Suppressor macrophage treated with lipopolysaccharide for 4 hours (primary cell): ENCODE results near the gene MEGF11.
"Not testable (repeated sequence)": the region's sequence is repeated elsewhere in the genome, so short reads cannot be mapped to it uniquely, and the experiment has no call there.

Experiments
- DNase-seq: peaks from one replicate; pipeline ENCODE4 v3.0.0-alpha.2; 2020

MEGF11 gene

GRCh38 chr15:66021496-66022162 lies 231.9 kb downstream of the MEGF11 start:
- no peak for DNase-seq

GRCh38 chr15:66019826-66020398 lies 233.6 kb downstream of the MEGF11 start:
- DNase-seq: no peak

DNA sequence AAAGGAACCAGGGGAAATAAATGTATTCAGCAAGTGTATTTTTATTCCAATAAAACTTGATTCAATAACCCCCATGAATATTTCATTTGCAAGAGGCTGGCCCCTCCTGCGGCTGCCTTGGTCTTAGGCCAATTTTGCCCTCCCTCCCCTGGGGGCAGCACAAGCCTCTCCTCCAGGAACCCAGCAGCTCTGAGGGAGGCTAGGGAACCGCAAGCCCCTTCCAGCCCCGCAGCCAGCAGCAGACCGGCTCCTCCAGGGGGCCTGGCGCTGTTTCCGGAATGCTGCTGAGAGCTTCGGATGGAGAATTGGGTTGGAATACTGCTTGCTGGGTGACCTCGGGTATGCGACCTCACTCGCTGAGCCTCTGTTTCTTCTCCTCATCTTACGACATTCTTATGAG lies 234.2 kb downstream of the MEGF11 start:
- no peak for DNase-seq

- DNase-seq: no peak
Observed at GRCh38 chr15:66018488-66018797, 235.1 kb downstream of the MEGF11 start.

GRCh38 chr15:66017792-66018487 lies 235.6 kb downstream of the MEGF11 start:
- DNase-seq: no peak

DNA sequence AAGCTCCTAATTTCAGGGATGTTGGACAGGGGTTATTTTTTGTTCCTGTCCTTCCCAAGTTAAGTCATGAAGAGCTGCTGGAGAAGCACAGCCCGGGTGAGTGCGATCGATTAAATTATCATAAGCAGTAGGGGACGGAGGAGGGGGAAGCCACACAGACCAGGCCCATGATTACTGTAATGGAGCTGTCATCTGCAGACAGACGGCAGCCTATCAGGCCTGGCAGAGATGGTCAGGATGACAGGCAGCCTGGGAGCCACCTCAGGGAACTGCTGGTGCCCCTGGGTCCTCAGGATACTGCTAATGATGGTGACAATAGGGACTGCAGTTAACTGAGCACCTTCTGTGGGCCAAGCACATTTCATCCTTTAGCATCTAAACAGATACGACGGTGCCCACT lies 236.6 kb downstream of the MEGF11 start:
- DNase-seq: no peak

DNA sequence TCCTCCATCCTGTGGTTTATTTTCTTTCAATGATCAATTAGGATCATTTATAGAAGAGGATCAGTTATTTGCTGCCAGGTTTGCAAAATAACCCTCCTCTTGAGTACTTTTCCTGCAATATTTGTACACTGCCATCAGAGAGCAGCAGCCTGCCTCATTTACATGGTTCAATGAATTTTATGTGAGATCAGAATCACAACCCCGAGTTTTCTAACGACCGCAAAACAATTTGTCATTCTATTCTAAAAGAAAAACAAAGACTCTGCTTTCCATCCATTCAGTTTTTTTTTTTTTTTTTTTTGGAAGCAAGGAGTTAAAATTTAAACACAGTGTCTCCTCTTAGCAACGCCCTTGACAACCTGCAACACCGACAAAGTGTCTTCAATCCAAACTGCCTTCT lies 237.4 kb downstream of the MEGF11 start:
- DNase-seq: no peak

DNA sequence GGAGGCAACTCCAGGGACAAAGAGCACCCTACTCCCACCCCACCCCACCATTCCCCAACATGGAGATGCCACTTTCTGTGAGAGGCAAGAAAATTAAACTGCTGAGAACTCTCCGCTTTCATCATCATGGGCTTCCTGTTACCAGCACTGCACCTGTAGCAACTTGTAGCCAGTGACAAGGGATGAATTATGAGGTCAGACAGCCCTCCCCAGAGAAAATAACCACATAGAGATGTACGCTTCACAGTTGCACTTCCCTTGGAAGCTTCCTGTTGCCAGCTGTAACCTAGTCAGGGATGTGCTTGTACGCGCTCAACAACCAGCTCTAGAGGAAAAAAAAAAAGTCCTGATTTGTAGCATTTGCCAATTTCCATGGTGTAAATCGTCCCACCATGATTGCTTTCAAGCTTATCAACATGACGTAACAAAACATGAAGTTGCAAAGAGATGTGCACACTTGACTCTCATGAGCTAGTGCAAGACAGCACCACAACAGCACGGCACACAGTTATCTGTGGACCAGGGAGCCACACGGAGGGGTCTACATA lies 238.8 kb downstream of the MEGF11 start:
- no peak for DNase-seq

DNA sequence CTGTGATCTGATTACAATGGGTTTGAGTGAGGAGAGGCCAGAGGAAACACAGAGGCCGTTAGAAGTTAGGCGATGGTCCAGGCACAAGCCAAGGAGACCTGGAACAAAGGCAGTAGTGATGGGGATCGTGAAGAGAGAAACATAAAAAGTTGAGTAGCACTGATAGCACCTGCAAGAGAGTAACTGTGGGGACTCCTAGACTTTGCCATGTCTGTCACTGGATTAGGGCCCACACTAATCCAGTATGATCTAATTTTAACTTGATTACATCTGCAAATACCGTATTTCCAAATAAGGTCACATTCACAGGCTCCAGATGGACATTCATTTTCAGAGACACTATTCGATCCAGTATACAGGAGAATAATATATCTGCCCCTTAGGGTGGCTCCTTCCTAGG lies 239.5 kb downstream of the MEGF11 start:
- no peak for DNase-seq

DNA sequence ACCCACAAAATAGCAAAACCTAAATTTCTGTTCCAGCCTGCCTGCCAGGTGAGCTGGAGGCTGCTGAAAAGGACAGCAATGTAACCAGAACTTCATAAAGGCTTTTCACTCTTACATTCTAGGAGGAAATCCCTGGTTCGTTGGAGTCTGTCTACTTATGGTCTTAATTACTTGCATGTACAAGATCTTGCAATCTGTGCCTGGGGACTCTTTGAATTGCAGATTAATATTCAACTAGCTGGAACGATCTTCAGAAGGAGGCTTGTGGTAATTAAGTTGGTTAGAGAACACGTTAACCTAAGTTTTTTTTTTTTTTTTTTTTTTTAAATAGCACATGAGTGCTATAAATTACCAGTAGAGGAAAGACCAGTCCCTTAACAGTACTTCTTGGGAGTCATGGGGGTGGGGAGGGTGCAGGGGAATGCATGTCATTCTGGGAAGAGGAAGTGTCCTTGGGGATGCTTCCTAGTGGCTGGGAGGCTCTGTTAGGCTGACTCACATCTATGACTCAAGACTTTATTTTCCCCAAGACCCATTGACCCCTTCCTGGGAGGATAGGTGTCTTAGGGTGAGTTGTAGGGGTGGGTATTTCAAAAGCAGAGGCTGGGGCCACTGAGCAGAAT lies 244.5 kb downstream of the MEGF11 start:
- DNase-seq: peak; percentile 70

- DNase-seq: peak; percentile 23
Observed at GRCh38 chr15:66007663-66008262, 245.8 kb downstream of the MEGF11 start.

- DNase-seq: no peak
Observed at GRCh38 chr15:66006986-66007385, 246.6 kb downstream of the MEGF11 start.

DNA sequence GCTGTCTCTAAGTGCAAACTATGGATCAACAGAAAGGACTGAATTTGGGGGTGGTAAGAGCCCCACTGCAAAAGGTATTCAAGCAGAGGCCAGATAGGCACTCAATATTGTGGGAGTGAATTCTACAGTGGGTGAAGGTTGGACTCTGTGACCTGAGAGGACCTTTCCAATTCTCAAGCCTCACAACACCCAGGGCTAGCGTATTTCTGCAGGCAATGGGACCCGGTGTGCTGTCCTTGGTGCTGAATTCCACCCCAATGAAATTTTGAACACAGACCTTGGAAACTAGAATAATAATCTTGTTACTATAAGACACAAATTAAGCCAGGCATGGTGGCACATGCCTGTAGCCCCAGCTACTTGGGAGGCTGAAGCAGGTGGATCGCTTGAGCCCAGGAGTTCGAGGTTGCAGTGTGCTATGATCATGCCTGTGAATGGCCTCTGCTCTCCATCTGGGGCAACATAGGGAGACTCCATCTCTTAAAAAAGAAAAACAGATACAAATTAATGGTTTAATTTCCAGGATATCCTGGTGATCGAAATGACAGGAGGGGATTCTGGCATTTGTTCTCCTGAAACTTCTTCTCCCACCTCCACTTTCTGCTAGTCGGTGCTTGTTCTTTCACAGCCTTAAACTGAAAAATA lies 248.8 kb downstream of the MEGF11 start:
- peak; percentile 14 for DNase-seq

DNA sequence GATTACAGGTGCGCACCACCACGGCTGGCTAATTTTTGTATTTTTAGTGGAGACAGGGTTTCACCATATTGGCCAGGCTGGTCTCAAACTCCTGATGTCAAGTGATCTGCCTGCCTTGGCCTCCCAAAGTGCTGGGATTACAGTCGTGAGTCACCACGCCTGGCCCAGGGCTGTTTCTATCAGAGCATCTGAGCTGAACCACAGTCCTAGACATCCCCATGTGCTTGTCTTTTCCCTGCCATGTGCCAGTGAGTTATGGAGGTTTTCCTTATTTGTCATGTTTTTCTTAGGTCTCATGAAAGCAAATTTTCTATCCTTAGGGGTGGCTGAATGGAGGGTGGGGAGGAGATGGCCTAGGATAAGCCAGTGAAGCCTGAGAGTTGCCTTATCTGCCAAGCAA lies 250.4 kb downstream of the MEGF11 start:
- not testable (repeated sequence) for DNase-seq

DNA sequence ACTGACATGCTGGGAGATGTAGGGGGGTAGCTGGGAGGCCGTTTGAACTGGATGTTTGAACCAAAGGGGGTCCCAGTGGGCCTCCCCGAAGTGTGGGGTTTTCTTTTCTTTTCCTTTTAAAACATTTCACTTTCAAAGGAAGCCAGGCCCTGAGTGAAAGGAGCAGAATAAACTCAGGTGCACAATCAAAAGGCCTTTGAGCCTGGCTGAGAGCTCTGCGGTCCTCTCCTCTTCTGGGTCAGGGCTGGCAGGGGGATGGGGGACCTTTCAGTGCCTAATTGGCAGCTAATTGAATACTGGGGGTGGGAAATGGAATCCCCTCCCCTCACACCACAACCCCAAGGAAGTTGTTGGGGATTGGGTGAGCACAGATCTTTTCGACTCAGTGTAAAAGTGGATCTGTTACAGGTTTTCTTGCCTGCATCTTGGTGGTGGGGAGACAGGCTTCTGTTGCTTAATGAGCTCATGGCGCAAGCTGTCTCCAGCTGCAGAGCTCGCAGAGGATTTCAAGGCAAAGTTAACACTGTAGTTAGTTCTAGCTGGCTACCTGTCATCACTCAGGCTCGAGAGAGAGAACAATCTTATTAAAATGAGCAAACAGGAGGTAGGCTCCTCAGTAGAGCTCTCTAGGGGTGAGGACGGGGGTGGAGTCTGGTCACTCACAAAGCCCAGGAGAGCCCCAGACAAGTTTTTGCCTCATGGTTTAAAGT lies 251.7 kb downstream of the MEGF11 start:
- DNase-seq: no peak

DNA sequence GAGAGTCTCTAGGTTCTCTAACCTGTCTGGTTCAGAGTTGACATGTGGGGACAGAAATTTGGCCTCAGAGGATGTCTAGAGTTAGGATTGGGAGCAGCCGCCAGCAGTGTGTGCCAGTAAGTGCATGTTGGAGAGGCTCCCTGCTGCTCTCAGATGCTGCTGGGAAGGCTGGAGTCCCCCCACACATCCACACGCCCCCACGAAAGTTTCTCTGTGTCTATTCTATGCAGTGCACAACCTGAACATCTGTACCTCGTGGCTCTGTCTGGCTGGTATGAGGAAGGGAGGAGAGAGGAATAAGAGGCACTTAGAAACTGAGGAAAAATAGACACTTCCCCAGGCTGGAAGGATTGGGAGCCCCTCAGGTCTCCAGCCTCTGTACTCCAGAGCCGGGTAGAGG lies 252.5 kb downstream of the MEGF11 start:
- no peak for DNase-seq

DNA sequence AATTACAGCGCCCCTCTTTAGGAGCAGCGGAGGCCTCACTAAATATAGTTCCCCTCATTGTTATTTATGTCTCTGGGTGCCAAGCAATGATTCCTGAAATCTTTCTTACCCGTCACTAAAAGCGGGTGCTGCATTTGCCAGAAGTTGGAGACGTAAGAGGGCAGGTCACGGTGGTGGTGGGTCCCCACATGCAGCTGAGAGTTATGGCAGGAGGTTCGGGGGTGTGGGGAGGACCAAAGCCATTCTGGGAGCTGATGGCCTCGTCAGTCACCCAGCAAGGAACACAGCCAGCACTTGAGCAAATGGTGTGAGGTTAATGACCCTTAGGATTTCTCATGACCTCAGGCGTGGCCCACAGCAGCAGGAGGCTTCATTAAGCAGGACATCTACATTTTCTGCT lies 255.1 kb downstream of the MEGF11 start:
- no peak for DNase-seq

- no peak for DNase-seq
Observed at GRCh38 chr15:65996901-65997300, 256.6 kb downstream of the MEGF11 start.

DNA sequence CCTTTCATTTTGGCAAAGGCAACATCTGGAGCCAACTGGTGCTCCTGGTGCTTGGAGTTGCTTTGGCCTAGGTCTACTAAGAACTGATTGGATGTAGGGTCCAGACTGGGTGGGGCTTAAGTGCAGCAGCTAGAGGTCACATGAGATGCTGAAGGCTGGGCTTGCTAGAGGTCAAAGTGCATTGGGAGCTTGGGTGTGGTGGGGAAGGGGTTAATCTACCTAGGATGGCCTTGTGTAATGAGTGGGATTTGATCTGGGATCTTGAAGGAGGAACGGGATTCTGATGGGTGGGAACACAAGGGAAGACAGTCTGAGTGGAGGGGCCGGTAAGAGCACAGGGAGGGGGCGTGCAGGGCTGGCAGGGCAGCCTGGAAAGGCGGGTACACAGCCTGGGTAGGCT lies 258.7 kb downstream of the MEGF11 start:
- no peak for DNase-seq

GRCh38 chr15:65993762-65994161 lies 259.8 kb downstream of the MEGF11 start:
- DNase-seq: no peak

DNA sequence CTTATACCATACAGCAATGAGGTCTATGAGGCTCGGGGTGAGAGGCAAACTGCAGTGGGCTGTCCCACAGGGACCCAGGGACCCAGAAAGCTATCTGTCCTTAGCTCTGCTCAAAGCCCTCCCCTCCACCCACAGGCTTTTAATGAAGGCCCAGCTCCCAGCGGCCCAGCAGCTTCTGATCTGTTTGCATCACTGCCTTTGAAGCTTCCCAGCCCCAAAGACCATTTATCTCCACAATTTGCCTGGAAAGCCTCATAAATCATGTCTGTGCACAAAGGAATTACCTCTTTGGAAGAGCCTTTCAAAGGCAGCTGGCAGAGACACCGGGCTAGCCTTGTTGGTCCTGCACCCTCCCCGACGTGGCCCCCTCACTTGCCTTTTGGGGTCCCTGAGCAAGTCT lies 260.3 kb downstream of the MEGF11 start:
- DNase-seq: no peak
